Stimulated activated CD4-positive, alpha-beta T cell treated with anti-CD3 and anti-CD28 coated beads, TNF-alpha, amount 100 ng/mL, for 48 hours (primary cell): Measurements from ENCODE around the gene C16orf92.

Source experiments
- DNase-seq, 3 donors: peaks; one replicate each; pipeline ENCODE4 v3.0.0-alpha.2; 2020; ENCODE audit warnings: low read depth in 3 of 3

Gene C16orf92

DNA sequence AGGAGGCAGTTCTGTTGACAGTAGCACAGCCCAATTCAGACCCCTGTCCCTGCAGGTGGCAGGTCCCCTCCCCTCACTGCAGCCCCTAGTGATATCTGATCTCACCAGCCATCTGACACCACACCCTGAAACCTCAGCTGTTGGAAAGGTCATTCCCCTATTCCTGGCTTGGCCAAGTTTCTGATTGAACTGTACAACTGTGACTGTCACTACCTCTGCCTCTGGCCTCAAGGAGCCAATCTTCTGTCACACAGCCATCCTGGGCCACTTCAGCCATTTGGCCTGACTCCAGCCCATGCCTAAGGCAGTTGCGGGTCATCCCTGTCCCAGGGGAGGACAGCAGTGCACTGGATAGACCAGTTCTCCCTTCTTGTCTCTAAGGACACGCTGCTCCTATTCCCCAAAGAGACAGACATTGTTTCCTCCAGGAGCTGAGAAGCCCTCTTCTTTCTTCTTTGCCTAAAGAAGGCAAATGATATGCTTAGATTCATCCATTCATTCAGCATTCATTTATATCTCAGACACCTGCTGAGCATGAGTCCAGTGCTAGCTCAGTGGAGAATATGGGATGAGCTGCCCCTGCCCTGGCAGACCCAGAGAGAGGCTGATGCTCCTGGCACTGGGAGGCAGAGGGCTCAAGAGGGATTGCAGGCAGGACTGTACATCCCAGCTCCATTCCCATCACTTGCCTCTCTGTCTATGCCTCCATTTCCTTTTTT lies 38.0 kb downstream of the C16orf92 start:
- no peak for DNase-seq

DNA sequence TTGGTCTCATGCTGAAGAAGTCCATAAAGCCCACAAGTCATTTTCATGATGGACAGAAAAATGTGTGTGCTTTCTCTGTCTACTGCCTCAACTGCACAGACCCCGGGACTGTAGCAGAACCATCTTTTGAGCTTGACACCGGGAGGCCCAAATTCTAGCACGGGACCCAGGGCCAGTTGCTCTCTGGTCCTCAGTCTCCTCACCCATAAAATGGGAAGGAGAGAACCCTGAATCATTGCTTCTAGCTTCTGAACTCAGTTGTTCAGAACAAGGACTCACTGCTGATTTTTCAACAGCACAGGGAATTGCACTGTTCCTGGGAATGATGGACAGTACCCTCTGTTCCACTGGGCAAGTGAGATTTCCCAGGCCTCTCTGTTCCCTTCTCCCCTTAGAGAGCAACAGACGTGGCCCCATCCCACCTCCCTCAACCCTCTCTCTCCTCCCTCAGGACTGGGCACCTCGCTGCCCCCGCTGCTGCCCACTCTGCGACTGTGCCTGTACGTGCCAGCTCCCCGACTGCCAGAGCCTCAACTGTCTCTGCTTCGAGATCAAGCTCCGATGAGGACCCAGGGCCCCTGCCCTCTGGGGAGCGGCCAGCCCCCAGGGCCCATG lies 40.4 kb downstream of the C16orf92 start:
- DNase-seq: no peak

DNA sequence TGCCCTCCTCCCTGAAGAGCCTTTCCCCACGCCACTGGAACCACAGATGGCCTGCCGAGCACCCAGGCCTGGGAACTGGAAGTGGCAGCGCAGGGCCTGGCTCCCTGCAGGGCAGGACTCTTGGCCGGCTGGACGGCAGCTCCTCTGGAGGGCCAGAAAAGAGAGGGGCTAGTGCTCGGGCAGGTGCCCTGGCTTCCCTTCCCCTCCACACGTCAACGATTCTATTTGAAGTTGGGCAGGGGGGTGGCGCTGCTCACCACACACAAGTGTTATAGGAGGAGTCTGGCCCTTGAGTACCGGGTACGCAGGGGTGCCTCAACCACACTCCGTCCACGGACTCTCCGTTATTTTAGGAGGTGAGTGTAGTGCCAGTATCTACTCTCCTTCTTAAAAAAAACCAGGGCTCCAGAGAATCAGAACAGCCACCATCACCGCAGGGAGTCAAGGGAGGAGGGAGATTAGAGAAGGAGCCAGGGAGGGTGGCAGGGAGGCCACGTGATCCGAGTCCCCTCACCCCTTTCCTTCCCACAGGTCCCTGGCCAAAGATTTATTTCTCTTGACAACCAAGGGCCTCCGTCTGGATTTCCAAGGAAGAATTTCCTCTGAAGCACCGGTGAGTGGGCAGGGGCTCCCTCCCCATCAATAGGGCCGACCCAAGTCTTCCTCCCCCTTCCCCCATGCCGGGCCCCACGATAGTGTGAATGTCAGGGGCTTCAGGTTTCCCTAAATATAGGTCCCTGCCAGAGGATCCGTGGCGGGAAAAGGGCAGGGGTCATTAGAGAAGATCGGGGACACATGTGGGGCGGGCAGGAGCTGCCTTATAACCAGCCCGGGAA lies 41.1 kb downstream of the C16orf92 start:
- peak in 2 of 3 donors; percentile 55 to 68 for DNase-seq

DNA sequence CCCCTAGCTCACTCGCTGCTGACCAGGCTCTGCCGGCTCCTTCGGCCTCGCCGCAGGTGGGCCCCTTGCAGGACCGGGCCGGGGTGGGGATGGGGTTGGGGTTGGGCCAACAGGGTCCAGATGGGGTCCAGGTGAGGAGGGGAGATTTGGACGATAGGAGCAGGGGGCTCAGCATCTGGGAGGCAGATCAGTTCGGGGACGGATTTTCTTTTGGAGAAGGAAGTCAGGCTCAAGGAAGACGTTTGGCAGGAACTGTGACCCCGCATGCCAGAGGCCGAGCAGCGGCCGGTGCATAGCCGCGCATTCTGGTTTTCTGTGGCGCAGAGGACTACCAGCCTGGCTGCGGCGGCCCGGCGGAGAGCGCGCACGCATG lies 41.7 kb downstream of the C16orf92 start:
- DNase-seq: no peak

DNA sequence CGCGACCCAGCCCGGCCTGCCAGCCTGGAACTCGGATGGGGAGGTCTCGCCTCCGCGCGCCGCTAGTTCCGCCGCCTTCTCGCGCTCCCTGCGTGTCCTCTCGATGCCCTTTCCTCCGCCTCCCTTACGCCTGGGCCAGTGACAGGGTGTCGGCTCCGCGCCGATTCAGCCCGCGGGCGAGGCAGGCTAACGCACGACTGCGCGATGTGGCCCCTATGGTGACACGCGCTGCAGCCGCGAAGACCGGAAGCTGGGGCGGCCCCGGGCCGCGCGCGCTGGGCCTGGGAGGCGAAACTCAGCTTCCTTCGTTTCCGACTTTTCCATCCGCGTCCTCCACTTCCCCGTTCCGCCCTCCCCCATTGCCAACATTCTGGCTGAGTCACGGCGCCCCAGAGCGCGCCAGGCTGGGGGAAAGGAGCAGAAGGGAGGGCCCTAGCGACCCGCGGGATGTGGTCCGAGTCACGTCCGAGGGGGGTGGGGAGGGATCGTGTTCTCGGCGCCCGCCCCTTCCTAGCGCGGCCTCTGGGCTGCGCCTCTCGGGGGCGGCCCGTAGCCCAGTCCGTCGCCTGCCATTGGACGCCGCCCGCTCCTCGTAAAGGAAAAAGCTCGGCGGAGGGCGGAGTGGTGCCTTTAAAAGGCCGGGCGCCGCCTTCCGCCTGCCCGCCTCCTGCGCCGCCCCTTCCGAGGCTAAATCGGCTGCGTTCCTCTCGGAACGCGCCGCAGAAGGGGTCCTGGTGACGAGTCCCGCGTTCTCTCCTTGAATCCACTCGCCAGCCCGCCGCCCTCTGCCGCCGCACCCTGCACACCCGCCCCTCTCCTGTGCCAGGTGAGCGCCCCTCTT lies 42.3 kb downstream of the C16orf92 start, which contains the start of gene ALDOA:
Gene ALDOA (plus strand): TSS at position 659 of the 841 bp plus-strand sequence. CDS start 1,138 bp downstream, outside the sequence.
- peak; percentile 96 to 98 (median 96) for DNase-seq

DNA sequence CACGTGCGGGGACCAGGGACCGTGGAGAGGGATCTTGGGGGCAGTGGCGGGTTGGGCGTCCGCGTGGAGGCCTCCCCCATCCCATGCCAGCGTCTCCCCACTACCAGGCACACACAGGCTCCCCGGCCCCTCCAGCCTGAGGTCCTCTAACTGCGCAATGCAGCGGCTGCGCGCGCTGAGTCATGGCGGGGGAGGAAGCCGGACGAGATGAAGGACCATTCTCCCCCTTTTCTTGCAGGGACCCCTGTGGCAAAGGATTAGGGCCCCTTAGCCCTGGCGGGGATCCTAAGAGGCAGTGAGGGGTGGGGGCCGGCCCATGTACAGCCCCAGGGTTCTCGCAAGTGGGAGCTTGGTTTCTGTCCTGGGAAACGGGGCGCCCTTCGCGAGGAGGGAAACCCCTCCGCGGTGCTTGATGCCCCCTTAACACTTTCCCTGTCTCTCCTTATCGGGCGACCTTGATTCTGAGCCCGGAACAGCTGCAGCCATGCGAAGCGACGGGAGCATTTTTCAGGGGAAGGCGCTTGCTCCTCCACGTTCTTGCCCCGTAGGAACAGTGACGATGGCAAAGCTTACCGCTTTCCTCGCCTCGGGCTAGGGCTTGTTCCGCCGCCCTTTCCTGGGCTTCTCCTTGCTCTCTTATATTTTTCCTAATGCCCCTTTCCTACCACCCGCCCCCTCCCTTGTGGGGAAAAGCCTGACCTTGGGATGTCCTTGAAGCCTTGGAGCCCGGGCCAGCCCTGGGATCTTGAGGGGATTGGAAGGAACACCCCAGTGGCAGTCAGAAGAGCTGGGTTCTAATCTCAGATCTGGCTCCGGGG lies 43.2 kb downstream of the C16orf92 start:
- DNase-seq: peak in 1 of 3 donors; percentile 27

DNA sequence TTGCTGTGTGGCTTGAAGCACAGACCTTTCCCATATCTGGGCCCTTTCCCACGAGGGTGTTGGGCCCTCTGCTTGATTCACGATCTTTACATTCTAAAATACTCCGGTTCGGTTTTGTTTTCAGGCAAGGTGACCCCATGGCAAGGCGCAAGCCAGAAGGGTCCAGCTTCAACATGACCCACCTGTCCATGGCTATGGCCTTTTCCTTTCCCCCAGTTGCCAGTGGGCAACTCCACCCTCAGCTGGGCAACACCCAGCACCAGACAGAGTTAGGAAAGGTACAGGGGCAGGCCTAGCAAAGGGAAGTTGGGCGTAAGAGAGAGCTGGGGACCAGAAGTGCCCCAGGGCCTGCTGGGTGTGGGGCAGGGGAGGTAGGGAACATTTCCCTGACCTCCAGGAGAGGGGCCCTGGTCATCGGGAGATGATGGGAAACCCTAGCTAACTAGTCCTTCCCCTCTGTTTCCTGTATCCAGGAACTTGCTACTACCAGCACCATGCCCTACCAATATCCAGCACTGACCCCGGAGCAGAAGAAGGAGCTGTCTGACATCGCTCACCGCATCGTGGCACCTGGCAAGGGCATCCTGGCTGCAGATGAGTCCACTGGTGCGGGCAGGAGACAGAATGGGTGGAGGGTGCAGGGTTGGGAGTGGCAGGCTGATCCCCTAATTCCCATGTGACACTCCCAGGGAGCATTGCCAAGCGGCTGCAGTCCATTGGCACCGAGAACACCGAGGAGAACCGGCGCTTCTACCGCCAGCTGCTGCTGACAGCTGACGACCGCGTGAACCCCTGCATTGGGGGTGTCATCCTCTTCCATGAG lies 44.0 kb downstream of the C16orf92 start:
- no peak for DNase-seq

DNA sequence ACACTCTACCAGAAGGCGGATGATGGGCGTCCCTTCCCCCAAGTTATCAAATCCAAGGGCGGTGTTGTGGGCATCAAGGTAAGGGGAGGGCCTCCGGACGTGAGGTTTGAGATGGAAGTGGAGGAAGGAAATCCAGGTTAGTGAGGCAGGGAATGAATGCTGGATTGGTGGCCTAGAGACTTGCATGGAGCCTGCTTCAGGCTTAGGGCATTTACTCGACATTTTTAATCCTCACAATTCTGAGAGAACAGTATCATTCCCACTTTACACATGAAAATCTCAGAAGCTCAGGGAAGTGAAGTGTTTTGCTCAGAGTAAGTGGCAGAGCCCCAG lies 44.6 kb downstream of the C16orf92 start:
- no peak for DNase-seq

DNA sequence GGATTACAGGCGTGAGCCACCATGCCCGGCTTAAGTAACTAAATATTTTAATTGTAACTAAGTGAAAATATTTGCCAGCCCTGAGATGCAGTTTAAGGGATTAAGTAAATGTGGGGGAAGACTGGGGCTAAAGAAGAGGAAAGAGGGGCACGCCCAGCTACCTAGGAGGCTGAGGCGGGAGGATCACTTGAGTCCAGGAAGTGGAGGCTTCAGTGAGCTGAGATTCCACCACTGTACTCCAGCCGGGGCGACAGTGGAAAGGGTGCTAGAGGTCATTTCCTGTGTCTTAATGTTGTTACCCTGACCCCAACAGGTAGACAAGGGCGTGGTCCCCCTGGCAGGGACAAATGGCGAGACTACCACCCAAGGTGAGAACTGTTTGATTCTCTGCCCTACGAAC lies 45.3 kb downstream of the C16orf92 start:
- DNase-seq: no peak

DNA sequence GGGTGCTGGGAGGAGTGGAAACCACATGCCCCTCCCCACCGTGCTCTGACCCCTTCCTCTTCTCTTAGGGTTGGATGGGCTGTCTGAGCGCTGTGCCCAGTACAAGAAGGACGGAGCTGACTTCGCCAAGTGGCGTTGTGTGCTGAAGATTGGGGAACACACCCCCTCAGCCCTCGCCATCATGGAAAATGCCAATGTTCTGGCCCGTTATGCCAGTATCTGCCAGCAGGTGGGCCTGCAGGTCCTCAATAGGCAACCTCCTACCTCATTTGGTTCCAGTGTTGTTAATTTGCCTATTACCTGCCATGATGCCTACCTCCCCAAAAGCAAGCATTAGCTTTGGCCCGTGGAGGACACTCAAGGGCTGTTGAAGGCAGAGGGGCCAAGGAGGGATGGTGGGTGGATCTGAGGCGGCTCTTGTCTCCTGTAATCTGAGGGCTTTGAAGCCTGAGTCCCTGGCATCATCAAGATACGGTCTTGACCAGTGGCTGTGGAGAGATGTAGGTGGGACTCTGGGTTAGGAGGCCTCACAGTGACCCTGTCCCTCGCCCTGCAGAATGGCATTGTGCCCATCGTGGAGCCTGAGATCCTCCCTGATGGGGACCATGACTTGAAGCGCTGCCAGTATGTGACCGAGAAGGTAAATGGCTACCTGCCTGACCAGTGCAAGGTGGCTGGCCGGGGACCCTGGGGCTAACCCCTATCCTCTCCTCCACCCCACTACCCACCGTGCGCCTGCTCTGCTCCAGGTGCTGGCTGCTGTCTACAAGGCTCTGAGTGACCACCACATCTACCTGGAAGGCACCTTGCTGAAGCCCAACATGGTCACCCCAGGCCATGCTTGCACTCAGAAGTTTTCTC lies 46.0 kb downstream of the C16orf92 start:
- DNase-seq: peak in 2 of 3 donors; percentile 32 to 40

DNA sequence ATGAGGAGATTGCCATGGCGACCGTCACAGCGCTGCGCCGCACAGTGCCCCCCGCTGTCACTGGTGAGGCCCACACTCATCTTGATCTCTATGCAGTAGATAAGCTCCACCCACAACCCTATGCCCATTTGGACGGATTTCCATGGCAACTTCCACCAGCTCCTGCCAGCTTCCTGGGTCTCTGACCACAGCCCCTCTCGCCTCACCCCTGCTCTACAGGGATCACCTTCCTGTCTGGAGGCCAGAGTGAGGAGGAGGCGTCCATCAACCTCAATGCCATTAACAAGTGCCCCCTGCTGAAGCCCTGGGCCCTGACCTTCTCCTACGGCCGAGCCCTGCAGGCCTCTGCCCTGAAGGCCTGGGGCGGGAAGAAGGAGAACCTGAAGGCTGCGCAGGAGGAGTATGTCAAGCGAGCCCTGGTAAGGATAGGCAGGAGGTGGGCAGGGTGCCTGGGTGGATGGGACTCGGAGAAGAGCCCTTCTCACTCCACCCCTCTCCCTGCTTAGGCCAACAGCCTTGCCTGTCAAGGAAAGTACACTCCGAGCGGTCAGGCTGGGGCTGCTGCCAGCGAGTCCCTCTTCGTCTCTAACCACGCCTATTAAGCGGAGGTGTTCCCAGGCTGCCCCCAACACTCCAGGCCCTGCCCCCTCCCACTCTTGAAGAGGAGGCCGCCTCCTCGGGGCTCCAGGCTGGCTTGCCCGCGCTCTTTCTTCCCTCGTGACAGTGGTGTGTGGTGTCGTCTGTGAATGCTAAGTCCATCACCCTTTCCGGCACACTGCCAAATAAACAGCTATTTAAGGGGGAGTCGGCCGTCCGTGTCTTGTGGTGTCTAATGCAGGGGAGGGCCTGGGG lies 46.8 kb downstream of the C16orf92 start:
- no peak for DNase-seq

DNA sequence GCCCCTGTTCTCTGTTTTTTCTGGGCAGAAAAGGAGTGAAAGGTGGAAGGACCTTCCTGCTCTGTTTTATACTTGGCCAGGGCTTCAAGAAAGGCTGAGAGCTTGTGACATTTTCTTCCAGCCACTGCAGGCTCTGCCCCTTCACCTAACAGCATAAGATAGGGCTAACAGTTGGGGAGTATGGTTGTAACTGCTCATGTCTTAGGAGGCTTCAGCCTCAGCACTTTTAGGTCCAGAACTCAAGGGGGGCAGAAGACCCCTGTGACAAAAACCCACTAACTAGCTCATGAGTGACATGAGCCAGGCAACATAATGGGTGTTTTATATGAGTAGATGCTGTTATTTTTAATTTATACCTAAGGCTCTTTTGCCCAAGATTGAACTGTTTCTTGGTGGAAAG lies 47.5 kb downstream of the C16orf92 start:
- no peak for DNase-seq
